H9 (cell line): Measurements from ENCODE around the gene MAP2K7. TPM values are rescaled to one million over a fixed set of nuclear protein-coding genes. Genes with fewer than 3 reads are reported as not detected.

Experiments
- DNase-seq: peaks from one replicate; pipeline ENCODE4 v3.0.0-alpha.2; 2017
- H2AFZ ChIP-seq: one replicate; pipeline ENCODE4 v1.6.1; 2013; ENCODE audit warnings: mild to moderate bottlenecking, low read length, control low read depth, moderate library complexity
- H2AK5ac ChIP-seq: 2 replicates; pipeline ENCODE4 v1.6.1; 2013; ENCODE audit warnings: low read length, control low read depth, mixed read lengths; ENCODE audit not compliant: insufficient read length
- H2BK120ac ChIP-seq: one replicate; pipeline ENCODE4 v1.6.1; 2013; ENCODE audit warnings: low read depth, mild to moderate bottlenecking, low read length, control low read depth, inconsistent platforms; ENCODE audit not compliant: poor library complexity, severe bottlenecking
- H2BK12ac ChIP-seq: 2 replicates; pipeline ENCODE4 v1.6.1; 2013; ENCODE audit warnings: low read length, control low read depth, mixed read lengths, low read depth; ENCODE audit not compliant: insufficient read length
- H2BK15ac ChIP-seq: 2 replicates; pipeline ENCODE4 v1.6.1; 2013; ENCODE audit warnings: low read depth, low read length, control low read depth
- H2BK20ac ChIP-seq: one replicate; pipeline ENCODE4 v1.6.1; 2013; ENCODE audit warnings: low read depth, mild to moderate bottlenecking, low read length, control low read depth, inconsistent platforms; ENCODE audit not compliant: poor library complexity, severe bottlenecking
- H2BK5ac ChIP-seq: 2 replicates; pipeline ENCODE4 v1.6.1; 2013; ENCODE audit warnings: low read length, control low read depth, mixed read lengths; ENCODE audit not compliant: insufficient read length
- H3K14ac ChIP-seq: 2 replicates; pipeline ENCODE4 v1.6.1; 2013; ENCODE audit warnings: low read length, control low read depth; ENCODE audit not compliant: insufficient read depth
- H3K18ac ChIP-seq: 2 replicates; pipeline ENCODE4 v1.6.1; 2013; ENCODE audit warnings: low read depth, mild to moderate bottlenecking, mixed read lengths, low read length, control low read depth; ENCODE audit not compliant: insufficient read length
- H3K23ac ChIP-seq: 2 replicates; pipeline ENCODE4 v1.6.1; 2013; ENCODE audit warnings: low read length, control low read depth, mixed read lengths, low read depth; ENCODE audit not compliant: insufficient read length
- H3K23me2 ChIP-seq: 2 replicates; pipeline ENCODE4 v1.6.1; 2013; ENCODE audit warnings: low read depth, mild to moderate bottlenecking, mixed read lengths, low read length, control low read depth; ENCODE audit not compliant: insufficient read length, poor library complexity, severe bottlenecking
- H3K27ac ChIP-seq: 2 replicates; pipeline ENCODE4 v1.5.1; 2013; ENCODE audit warnings: low read length, control low read depth, mixed read lengths, low read depth; ENCODE audit not compliant: insufficient read length
- H3K27me3 ChIP-seq: 2 replicates; pipeline ENCODE4 v1.6.1; 2013; ENCODE audit warnings: low read length, control low read depth, inconsistent platforms; ENCODE audit not compliant: insufficient read depth
- H3K4ac ChIP-seq: 2 replicates; pipeline ENCODE4 v1.6.1; 2013; ENCODE audit warnings: low read depth, mild to moderate bottlenecking, control low read depth, inconsistent platforms, low read length, moderate library complexity
- H3K4me1 ChIP-seq: 2 replicates; pipeline ENCODE4 v1.6.1; 2013; ENCODE audit warnings: low read length, control low read depth, inconsistent platforms; ENCODE audit not compliant: insufficient read depth
- H3K4me2 ChIP-seq: 2 replicates; pipeline ENCODE4 v1.6.1; 2013; ENCODE audit warnings: low read length, control low read depth, mixed read lengths; ENCODE audit not compliant: insufficient read length, insufficient read depth
- H3K56ac ChIP-seq: 2 replicates; pipeline ENCODE4 v1.6.1; 2013; ENCODE audit warnings: low read depth, mild to moderate bottlenecking, mixed read lengths, low read length, control low read depth; ENCODE audit not compliant: insufficient read length
- H3K79me1 ChIP-seq: 2 replicates; pipeline ENCODE4 v1.6.1; 2013; ENCODE audit warnings: low read depth, mild to moderate bottlenecking, moderate library complexity, low read length, control low read depth, inconsistent platforms; ENCODE audit not compliant: insufficient read depth, poor library complexity, severe bottlenecking
- H3K79me2 ChIP-seq: 2 replicates; pipeline ENCODE4 v1.6.1; 2013; ENCODE audit warnings: low read length, control low read depth, inconsistent platforms; ENCODE audit not compliant: insufficient read depth
- H3K9ac ChIP-seq: 2 replicates; pipeline ENCODE4 v1.6.1; 2013; ENCODE audit warnings: low read length, control low read depth, mixed read lengths; ENCODE audit not compliant: insufficient read length; ENCODE audit errors: extremely low read depth
- H3K9me3 ChIP-seq: one replicate; pipeline ENCODE4 v1.6.1; 2013; ENCODE audit warnings: low read depth, low read length, inconsistent platforms; ENCODE audit not compliant: control insufficient read depth
- H3T11ph ChIP-seq: one replicate; pipeline ENCODE4 v1.6.1; 2013; ENCODE audit warnings: mild to moderate bottlenecking, low read length, control low read depth, inconsistent platforms
- H4K20me1 ChIP-seq: one replicate; pipeline ENCODE4 v1.6.1; 2013; ENCODE audit not compliant: control insufficient read depth, insufficient read length, insufficient read depth
- H4K5ac ChIP-seq: 2 replicates; pipeline ENCODE4 v1.6.1; 2013; ENCODE audit warnings: low read depth, mild to moderate bottlenecking, mixed read lengths, low read length, control low read depth; ENCODE audit not compliant: insufficient read length
- H4K8ac ChIP-seq: replicated peaks from 2 replicates; pipeline ENCODE4 v1.6.1; 2013; ENCODE audit warnings: low read length, control low read depth, mixed read lengths, low read depth; ENCODE audit not compliant: insufficient read length
- H4K91ac ChIP-seq: 2 replicates; pipeline ENCODE4 v1.6.1; 2013; ENCODE audit warnings: low read depth, mild to moderate bottlenecking, moderate library complexity, mixed read lengths, low read length, control low read depth; ENCODE audit not compliant: insufficient read length
- H3K27ac Mint-ChIP-seq, 3 experiments: 2 replicates in 2 of 3; 3 replicates in 1 of 3; pipeline ENCODE4 v1.8.0; 2020 to 2021; ENCODE audit warnings: mixed read lengths in 3 of 3, mild to moderate bottlenecking in 1 of 3, moderate library complexity in 1 of 3
- H3K27me3 Mint-ChIP-seq: 2 replicates; pipeline ENCODE4 v1.8.0; 2021; ENCODE audit warnings: low read depth, mild to moderate bottlenecking, moderate library complexity, mixed read lengths
- H3K36me3 Mint-ChIP-seq, 3 experiments: 2 replicates in 2 of 3; 3 replicates in 1 of 3; pipeline ENCODE4 v1.8.0; 2020 to 2021; ENCODE audit warnings: low read depth in 3 of 3, mixed read lengths in 3 of 3; ENCODE audit not compliant: insufficient read depth in 1 of 3
- H3K4me1 Mint-ChIP-seq, 2 experiments: 2 replicates each; pipeline ENCODE4 v1.8.0; 2020; ENCODE audit warnings: mixed read lengths in 2 of 2
- H3K4me3 Mint-ChIP-seq, 2 experiments: 2 replicates in 1 of 2; 3 replicates in 1 of 2; pipeline ENCODE4 v1.8.0; 2020 to 2021; ENCODE audit warnings: mild to moderate bottlenecking in 2 of 2, mixed read lengths in 2 of 2, moderate library complexity in 1 of 2
- H3K9me3 Mint-ChIP-seq, 2 experiments: 2 replicates in 1 of 2; 3 replicates in 1 of 2; pipeline ENCODE4 v1.8.0; 2020; ENCODE audit warnings: mild to moderate bottlenecking in 2 of 2, mixed read lengths in 2 of 2, moderate library complexity in 1 of 2
- CTCF ChIP-seq: fragments of 200-600 bp; sonication (generic); conservative IDR thresholded peaks from 3 replicates; pipeline ENCODE4 v1.8.0; 2021; ENCODE audit warnings: antibody characterized with exemption, mild to moderate bottlenecking
- WGBS: extraction: QIAGEN DNeasy Blood & Tissue Kit; methylation state at CpG from one replicate; pipeline ENCODE4 v1.1.7; 2013; ENCODE audit warnings: missing lambda C conversion rate, low lambda C conversion rate, mixed read lengths; ENCODE audit not compliant: insufficient read length; ENCODE audit errors: extremely low coverage; 5-methylcytosine and 5-hydroxymethylcytosine counted together
- total RNA-seq: library from RNA; stranded (reverse); gene quantifications from 2 replicates; pipeline ENCODE4 v1.2.1, GENCODE V29; 2021

The MAP2K7 gene
- total RNA-seq, 1 experiment from 2014 or later: 48.1 TPM

GRCh38 chr19:7961920-7962626 is 58.4 kb downstream of the MAP2K7 start:
- H4K20me1 ChIP-seq: no peaks in the 10 kb centered on the region
- no peak overlapping the region for H2BK120ac ChIP-seq
- Mint-ChIP-seq H3K9me3 (no peaks in the 10 kb centered on the region; a peak in 1 of 5 replicates), H3K27ac (peak overlapping the region in 1 of 3 experiments; percentile 63; a peak in 1 of 7 replicates), H3K36me3 (peaks cover 23 to 62% (median 58%) of the 10 kb centered on the region in 3 experiments), H3K4me3 (no peak overlapping the region; a peak in 1 of 5 replicates), H3K27me3 (no peaks in the 10 kb centered on the region), H3K4me1 (peaks cover 0 to 2% of the 10 kb centered on the region in 2 experiments; a peak in 1 of 4 replicates)
- no peak overlapping the region for H2BK15ac ChIP-seq
- H3T11ph ChIP-seq: no peak overlapping the region
- no peak for TF ChIP-seq CTCF
- no peak overlapping the region for H2AFZ ChIP-seq
- no peaks in the 10 kb centered on the region for H3K79me2 ChIP-seq
- no peak overlapping the region for H3K9ac ChIP-seq
- no peak overlapping the region for H3K14ac ChIP-seq
- no peak overlapping the region for H2BK12ac ChIP-seq
- no peak overlapping the region for H3K56ac ChIP-seq
- no peak overlapping the region for H2BK5ac ChIP-seq
- H3K79me1 ChIP-seq: no peaks in the 10 kb centered on the region
- H4K8ac ChIP-seq: no peak overlapping the region
- H3K9me3 ChIP-seq: no peaks in the 10 kb centered on the region
- no peak overlapping the region for H3K4ac ChIP-seq
- no CpG with 5 or more reads among the region's 13 CpGs for WGBS
- no peak overlapping the region for H2BK20ac ChIP-seq
- no peak overlapping the region for H3K27ac ChIP-seq
- no peak for DNase-seq
- no peak overlapping the region for H4K5ac ChIP-seq
- H3K4me1 ChIP-seq: no peaks in the 10 kb centered on the region
- no peak overlapping the region for H3K4me2 ChIP-seq
- no peak overlapping the region for H4K91ac ChIP-seq
- H2AK5ac ChIP-seq: no peak overlapping the region
- no peaks in the 10 kb centered on the region for H3K23me2 ChIP-seq
- no peak overlapping the region for H3K18ac ChIP-seq
- no peak overlapping the region for H3K23ac ChIP-seq
- H3K27me3 ChIP-seq: no peaks in the 10 kb centered on the region
